Thyroid gland (tissue), 4 donors: ENCODE results near the gene CISTR.

ENCODE experiments used
- CTCF ChIP-seq, 6 experiments: fragments of 200-600 bp in 3 of 6; fragments of 450-650 bp in 3 of 6; sonication (generic) in 3 of 6; IDR thresholded peaks; one replicate each; pipeline ENCODE4 v1.5.1; 2016 to 2019; ENCODE audit warnings: antibody characterized with exemption in 6 of 6, mild to moderate bottlenecking in 2 of 6, inconsistent platforms in 1 of 6, moderate library complexity in 1 of 6
- POLR2A ChIP-seq, 2 donors: fragments of 450-650 bp; IDR thresholded peaks; one replicate each; pipeline ENCODE4 v1.6.1; 2017; ENCODE audit warnings: antibody characterized with exemption in 2 of 2, mild to moderate bottlenecking in 2 of 2, moderate library complexity in 1 of 2

DNA sequence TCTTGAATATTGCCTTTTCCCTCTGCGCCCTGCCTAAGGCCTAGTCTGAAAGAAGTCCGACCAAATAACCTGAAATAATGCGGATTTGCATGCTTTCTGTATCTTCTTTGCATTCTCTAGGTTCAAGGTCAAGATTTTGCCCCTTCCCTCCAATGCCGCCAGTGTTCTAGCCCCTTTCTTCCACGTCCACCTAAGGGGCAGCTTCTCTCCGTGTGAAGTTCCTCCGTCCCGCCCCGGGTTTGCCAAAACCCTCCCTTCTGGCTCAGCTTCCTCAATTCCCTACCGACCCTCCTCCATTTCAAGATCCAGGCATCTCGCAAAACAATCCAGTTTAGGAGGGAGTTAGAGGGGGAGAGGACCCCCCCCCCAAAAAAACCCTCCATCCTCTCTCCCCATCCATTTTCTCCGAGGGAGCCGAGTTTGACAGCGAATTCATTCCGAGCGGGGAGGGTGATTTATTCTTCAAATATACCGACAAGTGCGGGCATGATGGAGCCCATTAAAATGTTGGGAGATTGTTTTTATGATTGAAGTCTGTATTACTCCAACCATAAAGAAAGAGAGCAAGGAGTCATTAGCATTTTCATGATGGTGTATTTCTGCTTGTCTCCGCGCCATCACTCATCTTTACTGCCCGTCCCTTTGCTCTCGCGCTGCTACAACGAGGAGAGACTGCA lies 55.0 kb downstream of the CISTR start:
- TF ChIP-seq POLR2A (IDR thresholded peaks at IDR 0.05) (no peak), CTCF (IDR thresholded peaks at IDR 0.05) (no peak)
